ENCODE data around the gene MPL. TPM values are rescaled to one million over a fixed set of nuclear protein-coding genes. Genes with fewer than 3 reads are reported as not detected.

The MPL gene
- total RNA-seq, 4 donors from 2014 or later: not detected

- H3K9me3 ChIP-seq: no peaks in the 10 kb centered on the region
- WGBS: 56% methylated on average over 8 of the region's 8 CpGs
- H3K4me3 ChIP-seq: no peak overlapping the region
- TF ChIP-seq POLR2AphosphoS5 (IDR thresholded peaks at IDR 0.05): no peak
- no peak for TF ChIP-seq EP300 (IDR thresholded peaks at IDR 0.05)
- no peak for TF ChIP-seq CTCF (IDR thresholded peaks at IDR 0.05)
- TF ChIP-seq POLR2A (IDR thresholded peaks at IDR 0.05): no peak
- H3K4me1 ChIP-seq: peaks cover 9% of the 10 kb centered on the region
- no peaks in the 10 kb centered on the region for H3K36me3 ChIP-seq
- H3K27me3 ChIP-seq: no peaks in the 10 kb centered on the region
- no peak for DNase-seq (ENCODE audit: low spot score in 2 of 2)
- no peak overlapping the region for H3K27ac ChIP-seq
Observed at GRCh38 chr1:43303471-43304313, 33.9 kb upstream of the MPL start.

- Histone ChIP-seq H3K4me1 (peaks cover 9% of the 10 kb centered on the region), H3K4me3 (no peak overlapping the region)
- no peak for TF ChIP-seq POLR2AphosphoS5 (IDR thresholded peaks at IDR 0.05)
- TF ChIP-seq CTCF (IDR thresholded peaks at IDR 0.05): no peak
- TF ChIP-seq POLR2A (IDR thresholded peaks at IDR 0.05): no peak
Observed at GRCh38 chr1:43304314-43304681, 33.3 kb upstream of the MPL start.

GRCh38 chr1:43304771-43305300, 32.8 kb upstream of the MPL start:
- Histone ChIP-seq H3K27ac (no peak overlapping the region), H3K9me3 (no peaks in the 10 kb centered on the region), H3K36me3 (no peaks in the 10 kb centered on the region), H3K27me3 (no peaks in the 10 kb centered on the region), H3K4me3 (no peak overlapping the region), H3K4me1 (peaks cover 9% of the 10 kb centered on the region)
- 89% methylated on average over 21 of the region's 46 CpGs for WGBS
- DNase-seq (ENCODE audit: low spot score in 2 of 2): no peak
- TF ChIP-seq EP300 (IDR thresholded peaks at IDR 0.05) (no peak), POLR2A (IDR thresholded peaks at IDR 0.05) (no peak), POLR2AphosphoS5 (IDR thresholded peaks at IDR 0.05) (no peak), CTCF (IDR thresholded peaks at IDR 0.05) (no peak)

More at GRCh38 chr1:43304314-43304681, 33.3 kb upstream of the MPL start:
- H3K36me3 ChIP-seq: no peaks in the 10 kb centered on the region
- peak in 1 of 2 donors; percentile 44 for DNase-seq (ENCODE audit: low spot score in 2 of 2)
- H3K9me3 ChIP-seq: no peaks in the 10 kb centered on the region
- H3K27me3 ChIP-seq: no peaks in the 10 kb centered on the region
- H3K27ac ChIP-seq: no peak overlapping the region
- 42% methylated on average over 8 of the region's 8 CpGs for WGBS

- no peak for TF ChIP-seq CTCF (IDR thresholded peaks at IDR 0.05)
- no peak for TF ChIP-seq POLR2A (IDR thresholded peaks at IDR 0.05)
- no peak for TF ChIP-seq POLR2AphosphoS5 (IDR thresholded peaks at IDR 0.05)
- TF ChIP-seq EP300 (IDR thresholded peaks at IDR 0.05): no peak
- no peak overlapping the region for H3K27ac ChIP-seq
- no peaks in the 10 kb centered on the region for H3K27me3 ChIP-seq
- H3K4me1 ChIP-seq: peaks cover 9% of the 10 kb centered on the region
- peak in 1 of 2 donors; percentile 36 for DNase-seq (ENCODE audit: low spot score in 2 of 2)
- no peaks in the 10 kb centered on the region for H3K9me3 ChIP-seq
- H3K4me3 ChIP-seq: no peak overlapping the region
- no peaks in the 10 kb centered on the region for H3K36me3 ChIP-seq
- 83% methylated on average over 2 of the region's 3 CpGs for WGBS
Observed at GRCh38 chr1:43305461-43305860, 32.2 kb upstream of the MPL start.

GRCh38 chr1:43305926-43306687, 31.5 kb upstream of the MPL start:
- Histone ChIP-seq H3K27ac (no peak overlapping the region), H3K9me3 (no peaks in the 10 kb centered on the region), H3K4me1 (peaks cover 9% of the 10 kb centered on the region), H3K27me3 (no peaks in the 10 kb centered on the region), H3K36me3 (no peaks in the 10 kb centered on the region), H3K4me3 (no peak overlapping the region)
- WGBS: 87% methylated on average over 6 of the region's 6 CpGs
- peak in 1 of 2 donors; percentile 35 for DNase-seq (ENCODE audit: low spot score in 2 of 2)
- TF ChIP-seq POLR2A (IDR thresholded peaks at IDR 0.05) (no peak), POLR2AphosphoS5 (IDR thresholded peaks at IDR 0.05) (no peak), CTCF (IDR thresholded peaks at IDR 0.05) (no peak), EP300 (IDR thresholded peaks at IDR 0.05) (no peak)
